ENCODE data around the gene PPP3R2. TPM values are rescaled to one million over a fixed set of nuclear protein-coding genes. Genes with fewer than 3 reads are reported as not detected.

Gene PPP3R2
- total RNA-seq, 1 donor from 2014 or later = not detected

GRCh38 chr9:101569741-101570501 is 24.8 kb downstream of the PPP3R2 start:
- H3K79me2 ChIP-seq (ENCODE audit: insufficient read depth, low read length) = no peaks in the 10 kb centered on the region
- FAIRE-seq = no peak
- H3K27ac ChIP-seq (ENCODE audit: low read depth, low read length) = no peak overlapping the region
- TF ChIP-seq EZH2 (IDR thresholded peaks at IDR 0.05; ENCODE audit: insufficient read depth, low read length) = no peak
- TF ChIP-seq, protein P1, sequence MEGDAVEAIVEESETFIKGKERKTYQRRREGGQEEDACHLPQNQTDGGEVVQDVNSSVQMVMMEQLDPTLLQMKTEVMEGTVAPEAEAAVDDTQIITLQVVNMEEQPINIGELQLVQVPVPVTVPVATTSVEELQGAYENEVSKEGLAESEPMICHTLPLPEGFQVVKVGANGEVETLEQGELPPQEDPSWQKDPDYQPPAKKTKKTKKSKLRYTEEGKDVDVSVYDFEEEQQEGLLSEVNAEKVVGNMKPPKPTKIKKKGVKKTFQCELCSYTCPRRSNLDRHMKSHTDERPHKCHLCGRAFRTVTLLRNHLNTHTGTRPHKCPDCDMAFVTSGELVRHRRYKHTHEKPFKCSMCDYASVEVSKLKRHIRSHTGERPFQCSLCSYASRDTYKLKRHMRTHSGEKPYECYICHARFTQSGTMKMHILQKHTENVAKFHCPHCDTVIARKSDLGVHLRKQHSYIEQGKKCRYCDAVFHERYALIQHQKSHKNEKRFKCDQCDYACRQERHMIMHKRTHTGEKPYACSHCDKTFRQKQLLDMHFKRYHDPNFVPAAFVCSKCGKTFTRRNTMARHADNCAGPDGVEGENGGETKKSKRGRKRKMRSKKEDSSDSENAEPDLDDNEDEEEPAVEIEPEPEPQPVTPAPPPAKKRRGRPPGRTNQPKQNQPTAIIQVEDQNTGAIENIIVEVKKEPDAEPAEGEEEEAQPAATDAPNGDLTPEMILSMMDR (IDR thresholded peaks at IDR 0.05; ENCODE audit: insufficient read depth, low read depth, low read length) = no peak
- H4K20me1 ChIP-seq (ENCODE audit: insufficient read depth, low read length) = peaks cover 3% of the 10 kb centered on the region
- Mint-ChIP-seq H3K27me3 (ENCODE audit: low read depth, unreplicated experiment) (no peaks in the 10 kb centered on the region), H3K9me3 (ENCODE audit: unreplicated experiment) (no peaks in the 10 kb centered on the region), H3K27ac (ENCODE audit: unreplicated experiment) (no peak overlapping the region), H3K4me1 (ENCODE audit: low read depth, unreplicated experiment) (peaks cover 7% of the 10 kb centered on the region), H3K36me3 (ENCODE audit: low read depth, unreplicated experiment) (peaks cover 15% of the 10 kb centered on the region), H3K4me3 (ENCODE audit: unreplicated experiment) (no peak overlapping the region)
- no peak overlapping the region for H3K4me2 ChIP-seq (ENCODE audit: low read length)
- H2AFZ ChIP-seq (ENCODE audit: low read depth, low read length) = no peak overlapping the region
- H3K36me3 ChIP-seq (ENCODE audit: insufficient read depth, low read length) = peaks cover 3% of the 10 kb centered on the region
- H3K27me3 ChIP-seq (ENCODE audit: insufficient read depth, low read length) = no peaks in the 10 kb centered on the region
- no peaks in the 10 kb centered on the region for H3K4me1 ChIP-seq (ENCODE audit: insufficient read depth, low read length)
- no peak for DNase-seq (ENCODE audit: low read depth)
- H3K9me3 ChIP-seq (ENCODE audit: insufficient read depth, low read depth, low read length) = no peaks in the 10 kb centered on the region
- H3K9ac ChIP-seq (ENCODE audit: low read length) = no peak overlapping the region
- no peak overlapping the region for H3K4me3 ChIP-seq (ENCODE audit: insufficient read depth, low read depth, low read length)

- Histone ChIP-seq H3K27me3 (ENCODE audit: insufficient read depth, low read length) (no peaks in the 10 kb centered on the region), H3K4me1 (ENCODE audit: insufficient read depth, low read length) (no peaks in the 10 kb centered on the region), H3K36me3 (ENCODE audit: insufficient read depth, low read length) (peaks cover 7% of the 10 kb centered on the region), H3K79me2 (ENCODE audit: insufficient read depth, low read length) (no peaks in the 10 kb centered on the region), H3K9ac (ENCODE audit: low read length) (no peak overlapping the region), H2AFZ (ENCODE audit: low read depth, low read length) (no peak overlapping the region), H3K4me3 (ENCODE audit: insufficient read depth, low read depth, low read length) (no peak overlapping the region), H4K20me1 (ENCODE audit: insufficient read depth, low read length) (peaks cover 3% of the 10 kb centered on the region), H3K9me3 (ENCODE audit: insufficient read depth, low read depth, low read length) (no peaks in the 10 kb centered on the region), H3K27ac (ENCODE audit: low read depth, low read length) (no peak overlapping the region), H3K4me2 (ENCODE audit: low read length) (no peak overlapping the region)
- H3K4me1 Mint-ChIP-seq (ENCODE audit: low read depth, unreplicated experiment) = peaks cover 4% of the 10 kb centered on the region
- H3K4me3 Mint-ChIP-seq (ENCODE audit: unreplicated experiment) = no peak overlapping the region
- TF ChIP-seq EZH2 (IDR thresholded peaks at IDR 0.05; ENCODE audit: insufficient read depth, low read length) = no peak
- TF ChIP-seq, protein P1 (IDR thresholded peaks at IDR 0.05; ENCODE audit: insufficient read depth, low read depth, low read length) = no peak
- FAIRE-seq (no peak), DNase-seq (ENCODE audit: low read depth) (no peak)
- H3K27ac Mint-ChIP-seq (ENCODE audit: unreplicated experiment) = no peak overlapping the region
- H3K9me3 Mint-ChIP-seq (ENCODE audit: unreplicated experiment) = no peaks in the 10 kb centered on the region
- H3K27me3 Mint-ChIP-seq (ENCODE audit: low read depth, unreplicated experiment) = no peaks in the 10 kb centered on the region
- H3K36me3 Mint-ChIP-seq (ENCODE audit: low read depth, unreplicated experiment) = peaks cover 19% of the 10 kb centered on the region
Measured at GRCh38 chr9:101567725-101568350, 26.9 kb downstream of the PPP3R2 start.

Measured in astrocyte (in vitro differentiated cells and primary cell).